ENCODE measurements around the gene LHFPL2. TPM values are rescaled to one million over a fixed set of nuclear protein-coding genes. Genes with fewer than 3 reads are reported as not detected.

LHFPL2 gene
- total RNA-seq, 1 experiment from 2014 or later, result 48.8 TPM

- DNase-seq (ENCODE audit: low spot score), result peak; percentile 72
Observed at GRCh38 chr5:78597068-78597973, 51.3 kb downstream of the LHFPL2 start.

GRCh38 chr5:78595458-78595921, 53.1 kb downstream of the LHFPL2 start:
- DNase-seq (ENCODE audit: low spot score), result no peak

DNA sequence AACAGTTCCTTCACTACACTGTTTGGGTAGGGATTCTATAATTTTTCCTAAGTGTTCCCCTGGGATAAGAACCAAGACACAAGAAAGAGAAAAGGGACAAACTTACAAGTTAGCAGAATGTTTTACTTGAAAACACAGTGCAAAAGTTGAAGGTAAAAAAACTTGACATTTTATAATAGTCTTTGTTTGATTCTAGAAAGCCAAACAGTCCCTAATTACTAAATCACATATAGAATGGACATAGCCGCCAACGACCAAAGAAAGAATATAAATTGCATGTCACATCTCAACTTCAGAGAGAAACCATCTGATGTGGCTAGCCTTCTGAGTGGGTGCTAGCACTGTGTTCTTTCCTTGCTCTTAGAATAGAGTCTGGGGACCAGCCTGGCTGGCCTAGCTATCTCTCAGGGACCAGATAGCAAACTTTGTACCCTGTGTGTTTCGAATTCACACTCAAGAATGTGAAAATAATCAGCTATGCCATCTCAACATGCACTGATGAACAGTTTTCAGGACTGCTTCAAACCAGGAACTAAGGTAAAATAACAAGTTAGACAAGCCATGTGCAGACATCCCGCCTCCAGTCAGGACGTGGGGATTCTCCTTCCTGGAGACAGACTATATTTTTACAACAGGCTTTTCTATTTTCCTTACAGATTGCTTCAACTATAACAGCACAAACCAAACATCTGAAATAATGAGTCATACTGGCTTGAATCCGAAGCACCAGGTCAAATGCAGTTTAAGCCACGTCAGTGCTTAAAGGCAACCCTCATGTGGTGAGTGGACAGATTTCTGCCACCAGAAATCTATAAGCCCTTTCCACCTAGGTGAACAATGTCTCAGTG, 53.7 kb downstream of the LHFPL2 start:
- peak; percentile 97 for DNase-seq (ENCODE audit: low spot score)

- no peak for DNase-seq (ENCODE audit: low spot score)
Observed at GRCh38 chr5:78594021-78594420, 54.6 kb downstream of the LHFPL2 start.

DNA sequence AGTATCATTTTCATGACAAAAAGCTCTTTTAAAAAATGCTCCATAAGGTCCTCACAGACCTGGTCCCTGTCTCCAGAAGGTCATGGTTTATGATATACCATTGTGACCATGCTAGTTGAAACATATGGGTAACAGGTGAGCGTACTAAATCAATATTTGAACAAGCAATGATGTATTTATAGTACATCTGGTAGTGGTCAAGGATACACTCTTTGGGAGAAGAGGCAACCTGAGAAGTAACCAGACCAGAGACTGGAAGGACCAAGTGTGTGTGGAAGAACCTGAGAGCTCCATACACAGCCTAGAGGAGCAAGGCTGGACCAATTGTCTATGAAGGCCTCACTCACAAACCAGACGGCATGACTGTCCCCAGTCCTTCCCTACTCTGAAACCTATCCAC, 55.1 kb downstream of the LHFPL2 start:
- no peak for DNase-seq (ENCODE audit: low spot score)

DNA sequence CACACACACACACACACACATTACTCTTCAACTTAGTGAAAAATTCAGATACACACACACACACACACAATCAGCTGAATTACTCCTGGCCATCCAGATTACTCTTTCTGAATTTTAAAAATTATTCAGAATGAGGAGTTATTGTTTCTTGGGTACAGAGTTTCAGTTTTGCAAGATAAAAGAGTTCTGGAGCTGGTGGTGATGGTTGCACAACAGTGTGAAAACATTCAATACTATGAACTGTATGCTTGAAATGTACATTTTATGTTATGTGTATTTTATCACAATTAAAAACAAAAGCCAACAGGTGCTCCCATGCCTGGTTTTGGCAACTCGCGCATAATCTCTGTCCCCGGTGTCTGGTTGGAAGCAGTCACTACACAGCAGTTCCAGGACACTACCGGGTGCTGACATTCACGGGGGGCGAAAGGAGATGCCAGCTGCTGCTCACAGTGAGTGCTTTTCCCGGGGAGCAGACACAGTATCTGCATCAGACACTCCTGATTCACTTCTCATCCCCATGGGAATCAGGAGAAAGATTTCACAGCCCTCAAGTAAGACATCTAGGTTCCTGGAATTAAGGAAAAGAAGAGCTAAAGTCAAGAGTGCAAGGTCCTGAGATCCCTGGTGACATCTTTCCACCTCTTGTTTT, 55.7 kb downstream of the LHFPL2 start:
- no peak for DNase-seq (ENCODE audit: low spot score)

DNA sequence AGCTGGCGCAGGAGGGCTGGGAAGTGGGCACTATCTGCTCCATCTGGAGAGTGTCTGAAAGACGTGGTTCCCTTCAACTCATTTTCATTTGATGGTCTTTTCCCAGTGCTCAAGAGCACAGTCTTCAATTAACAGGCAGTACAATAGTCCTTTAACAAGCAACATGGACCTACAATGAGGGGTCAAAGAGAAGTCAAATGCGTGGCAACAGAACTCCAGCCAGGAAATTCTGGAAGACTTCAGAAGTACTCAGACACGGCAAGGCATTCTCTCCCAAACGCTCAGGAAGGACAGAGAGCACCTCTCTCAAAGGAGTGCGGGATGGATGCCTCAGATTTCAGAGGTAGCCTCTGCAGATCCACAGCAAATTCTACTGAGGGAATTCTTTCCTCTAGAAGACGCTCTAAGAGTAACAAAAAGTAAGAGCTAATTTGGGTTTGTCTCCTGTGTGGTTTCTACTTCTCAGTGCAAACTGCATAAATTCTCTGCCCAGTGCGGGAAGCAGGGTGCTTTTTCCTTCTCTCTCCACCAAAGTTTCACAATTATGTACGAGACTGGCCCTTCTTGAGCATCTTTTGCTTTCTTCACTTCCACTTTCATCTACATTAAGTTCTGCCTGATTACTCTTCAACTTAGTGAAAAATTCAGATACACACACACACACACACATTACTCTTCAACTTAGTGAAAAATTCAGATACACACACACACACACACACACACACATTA, 56.4 kb downstream of the LHFPL2 start:
- DNase-seq (ENCODE audit: low spot score), result no peak

DNA sequence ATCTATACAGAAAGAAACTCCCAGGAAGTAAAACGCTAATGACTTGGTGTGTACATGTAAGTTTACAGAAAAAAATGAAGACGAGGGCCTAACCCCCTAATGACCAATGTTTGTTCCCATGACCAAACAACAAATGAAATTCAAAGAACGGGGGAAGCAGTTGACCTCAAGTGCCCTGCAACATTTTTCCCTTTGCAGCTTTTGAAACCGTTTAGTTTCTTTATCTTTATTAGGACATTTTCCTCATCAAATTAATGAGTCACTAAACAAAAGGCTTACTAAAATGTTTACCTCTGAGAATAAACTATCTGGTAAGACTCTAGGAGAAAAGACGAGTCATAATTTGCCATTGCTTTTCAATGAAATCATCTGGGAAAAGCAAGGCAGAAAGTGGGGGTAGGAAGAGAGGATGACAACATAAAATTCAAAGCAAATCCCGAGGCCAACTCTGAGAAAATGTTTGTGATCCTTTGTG, 57.4 kb downstream of the LHFPL2 start:
- DNase-seq (ENCODE audit: low spot score), result peak; percentile 82

GRCh38 chr5:78589923-78590322, 58.6 kb downstream of the LHFPL2 start:
- no peak for DNase-seq (ENCODE audit: low spot score)

- no peak for DNase-seq (ENCODE audit: low spot score)
Observed at GRCh38 chr5:78588507-78588906, 60.1 kb downstream of the LHFPL2 start.

DNA sequence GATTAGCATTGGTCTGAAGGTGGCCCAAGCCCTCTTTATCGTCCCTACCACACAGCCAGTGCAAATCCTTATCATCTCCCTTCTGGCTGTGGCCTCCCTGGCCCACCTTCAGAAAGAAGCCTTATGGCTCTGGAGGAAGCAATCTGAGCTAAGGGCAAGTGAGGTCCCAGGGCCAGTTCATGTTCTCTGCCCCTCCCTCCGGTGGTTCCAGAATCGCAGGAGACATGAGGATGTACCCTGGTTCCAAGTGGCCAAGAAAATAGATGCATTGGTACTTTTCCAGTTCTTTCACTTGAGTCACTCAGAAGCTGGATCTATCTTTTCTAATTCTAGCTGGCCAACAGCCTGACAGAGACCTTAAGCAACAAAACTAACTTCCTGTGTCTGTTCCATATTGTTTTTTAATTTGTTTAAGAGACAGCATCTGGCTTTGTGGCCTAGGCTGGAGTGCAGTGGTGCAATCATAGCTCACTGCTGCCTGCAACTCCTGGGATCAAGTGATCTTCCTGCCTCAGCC, 60.7 kb downstream of the LHFPL2 start:
- DNase-seq (ENCODE audit: low spot score), result no peak

DNA sequence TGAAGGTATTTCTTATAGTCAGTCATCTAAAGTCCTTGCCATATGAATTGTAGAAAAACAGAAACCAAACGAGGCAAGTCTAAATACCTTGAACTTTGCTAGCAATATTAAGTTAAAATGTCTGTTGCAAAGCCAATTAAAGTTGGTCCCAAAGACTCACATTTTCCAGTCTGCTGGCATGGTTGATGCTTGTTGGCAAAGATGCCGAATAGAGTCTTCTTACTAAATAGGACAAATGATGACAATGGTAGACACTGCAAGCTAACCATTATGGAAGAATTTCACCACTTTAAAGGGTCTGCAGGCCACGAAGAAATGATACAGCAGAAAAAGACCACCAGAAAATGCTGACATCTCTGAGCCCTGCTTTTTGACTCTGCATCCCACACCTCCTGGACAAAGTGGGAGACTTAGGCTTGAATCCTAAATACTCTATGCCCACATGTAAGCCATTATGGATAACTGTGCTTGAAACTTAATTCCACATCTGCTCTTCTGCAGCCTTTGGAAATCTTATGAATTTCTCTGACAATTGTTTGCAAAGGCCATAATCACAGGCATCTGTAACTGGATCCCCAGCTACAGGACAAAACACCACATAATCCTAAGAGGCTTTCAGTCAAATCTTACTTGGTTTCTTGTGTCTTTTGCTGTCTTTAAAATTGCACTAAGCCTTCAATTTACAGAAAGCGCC, 61.3 kb downstream of the LHFPL2 start:
- no peak for DNase-seq (ENCODE audit: low spot score)

DNA sequence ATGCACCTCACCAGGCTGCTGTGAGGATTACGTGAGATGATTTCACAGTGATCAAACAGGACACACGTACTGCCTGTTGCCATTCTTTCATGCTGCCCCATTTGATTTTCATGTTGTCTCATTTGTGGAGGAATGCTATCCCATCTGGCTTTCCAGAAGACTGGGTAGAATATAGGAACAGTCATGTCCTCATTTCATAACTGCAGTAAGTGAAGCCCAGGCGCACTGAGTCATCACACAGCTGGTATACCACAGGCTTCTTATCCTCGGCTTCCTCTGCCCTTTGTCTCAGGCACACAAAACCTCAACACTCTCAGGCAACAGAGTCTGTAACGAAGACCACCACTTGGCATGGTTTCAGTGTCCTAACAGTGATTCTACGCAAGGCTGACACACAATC, 62.3 kb downstream of the LHFPL2 start:
- peak; percentile 95 for DNase-seq (ENCODE audit: low spot score)

DNA sequence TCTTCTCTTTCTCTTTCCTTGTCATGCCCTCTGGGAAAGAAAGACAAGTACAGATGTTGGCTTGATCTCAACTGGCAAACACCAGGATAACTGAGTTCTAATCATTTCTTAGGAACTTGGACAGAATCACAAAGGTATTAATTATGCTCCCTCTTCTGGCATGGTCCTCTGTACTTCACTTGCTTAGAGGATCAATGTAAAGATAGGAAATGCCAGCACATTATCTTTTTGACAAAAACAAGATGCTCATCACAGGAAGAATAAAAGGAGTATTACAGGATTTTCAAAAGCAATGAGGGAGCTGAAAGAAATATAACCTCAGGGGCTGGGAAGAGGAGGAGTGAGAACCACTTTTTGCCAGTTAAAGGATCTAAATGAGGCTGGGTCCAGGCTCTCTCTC, 70.6 kb downstream of the LHFPL2 start:
- DNase-seq (ENCODE audit: low spot score), result no peak

DNA sequence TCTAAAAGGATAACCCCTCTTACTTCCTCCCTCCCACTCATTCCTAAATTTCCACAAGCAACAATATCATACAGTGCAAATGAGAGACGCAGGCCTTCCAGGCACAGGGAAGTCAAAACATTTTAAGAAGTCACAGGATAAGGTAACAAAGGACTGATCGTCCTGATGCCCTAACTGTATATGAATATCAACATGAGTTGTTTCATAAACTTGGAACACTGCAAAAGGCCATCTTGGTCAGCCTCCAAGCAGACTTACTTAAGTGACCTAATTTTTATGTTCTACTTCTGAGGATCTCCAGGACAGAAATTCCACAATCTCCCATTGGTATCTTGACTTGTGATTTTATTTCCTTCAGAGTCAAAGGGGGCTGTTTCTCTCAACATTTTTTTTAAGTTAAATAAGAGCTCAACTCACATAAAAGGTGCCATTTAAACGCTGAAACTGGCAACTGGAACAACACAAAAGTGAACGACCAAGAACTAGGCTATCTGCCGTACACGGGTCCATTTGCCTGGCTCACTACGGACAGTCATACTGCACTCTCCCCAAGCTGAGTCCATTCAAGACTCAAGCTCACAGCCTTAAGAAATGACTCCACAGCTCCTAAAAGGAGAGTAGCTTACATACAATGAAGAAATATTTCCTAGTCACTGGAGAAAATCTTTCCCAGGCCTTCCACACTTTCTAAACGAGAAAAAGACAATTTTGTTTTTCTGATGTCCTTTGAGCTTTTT, 71.3 kb downstream of the LHFPL2 start:
- DNase-seq (ENCODE audit: low spot score), result no peak

DNA sequence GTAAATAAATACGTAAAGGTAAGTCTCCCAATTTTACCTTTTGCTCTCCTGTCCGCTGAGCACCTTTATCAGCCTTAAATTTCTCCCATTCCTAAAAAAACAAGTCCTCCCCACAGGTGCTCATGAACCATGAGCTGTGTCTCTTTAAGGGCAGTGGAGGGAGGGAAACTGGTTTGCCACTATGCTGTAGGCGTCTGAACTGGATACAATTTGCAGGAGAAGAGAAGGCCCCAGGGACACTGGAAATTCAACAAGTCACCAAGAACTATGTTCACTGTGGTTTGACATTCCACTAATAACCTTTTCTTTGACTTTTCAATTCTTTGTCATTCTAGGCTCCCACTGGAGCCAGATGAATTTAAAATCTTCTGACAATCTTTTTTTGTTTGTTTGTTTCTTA, 72.2 kb downstream of the LHFPL2 start:
- no peak for DNase-seq (ENCODE audit: low spot score)

DNA sequence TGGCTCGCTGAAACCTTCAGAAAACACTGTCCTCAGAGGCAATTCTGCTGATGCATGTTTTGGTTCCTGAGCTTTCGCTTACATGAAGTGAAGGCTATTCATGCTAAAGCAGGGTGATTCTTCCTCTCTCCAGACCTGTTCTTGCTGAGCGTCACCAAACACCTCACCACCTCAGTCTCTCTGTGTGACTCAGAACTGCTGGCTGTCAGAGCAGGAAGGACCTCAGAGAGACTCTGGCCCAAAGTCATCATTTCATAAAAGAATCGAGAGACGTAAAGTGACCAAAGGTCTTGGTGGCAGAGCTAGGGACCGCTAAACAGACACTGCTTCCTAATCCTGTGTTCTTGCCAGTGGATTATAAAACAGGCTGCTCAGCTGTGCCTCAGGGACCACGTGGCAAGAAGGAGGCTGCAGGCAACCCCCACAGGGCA, 73.8 kb downstream of the LHFPL2 start:
- DNase-seq (ENCODE audit: low spot score), result no peak

DNA sequence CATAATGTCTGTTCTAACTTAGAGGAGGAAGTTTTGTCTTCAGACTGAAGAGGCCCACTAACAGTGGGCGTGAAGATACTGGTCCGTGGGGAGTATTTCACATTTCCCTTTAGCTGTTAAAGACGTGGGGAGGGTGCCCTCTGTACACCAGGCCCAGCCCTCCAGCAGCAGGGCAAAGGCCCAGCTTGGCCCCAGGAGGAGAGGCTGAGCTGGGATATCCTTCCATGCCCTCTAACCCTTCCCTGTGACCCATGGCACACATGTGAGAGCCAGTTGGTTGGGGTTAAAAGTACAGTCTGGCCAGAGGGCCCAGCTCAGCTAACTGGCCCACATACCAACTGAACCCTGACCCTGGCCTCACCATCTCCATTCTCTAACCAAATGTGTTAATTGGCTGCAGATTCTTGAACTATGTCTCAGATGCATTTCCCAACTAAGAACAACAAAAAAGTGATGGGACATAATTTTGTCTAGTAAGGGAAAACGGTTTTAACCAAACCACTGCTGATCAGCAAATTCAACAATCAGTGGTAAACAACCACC, 74.4 kb downstream of the LHFPL2 start:
- no peak for DNase-seq (ENCODE audit: low spot score)

DNA sequence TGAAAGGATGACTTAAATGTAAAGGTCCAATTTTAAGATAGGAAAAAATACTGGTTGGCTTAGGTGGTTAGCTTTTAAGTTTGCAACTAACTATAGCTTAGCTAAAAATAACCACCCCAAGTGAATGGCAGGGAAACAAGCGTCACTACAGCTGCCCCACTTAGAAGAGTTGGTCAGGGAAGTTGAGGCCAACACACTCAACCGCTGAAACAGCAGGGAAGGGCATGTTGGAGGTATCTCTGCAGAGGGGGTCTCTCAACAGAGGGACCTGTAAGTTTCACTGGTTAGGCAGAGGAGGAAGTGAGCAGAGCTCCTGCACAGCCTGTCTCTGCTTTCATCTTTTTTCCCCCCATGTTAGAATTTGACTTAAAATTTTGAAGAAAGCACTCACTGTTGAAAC, 75.3 kb downstream of the LHFPL2 start:
- no peak for DNase-seq (ENCODE audit: low spot score)
